Measurements from ENCODE around the gene POU2F3.
A peak's percentile ranks its signal among the peaks of the same experiment; 100 is the strongest.

POU2F3 gene

DNA sequence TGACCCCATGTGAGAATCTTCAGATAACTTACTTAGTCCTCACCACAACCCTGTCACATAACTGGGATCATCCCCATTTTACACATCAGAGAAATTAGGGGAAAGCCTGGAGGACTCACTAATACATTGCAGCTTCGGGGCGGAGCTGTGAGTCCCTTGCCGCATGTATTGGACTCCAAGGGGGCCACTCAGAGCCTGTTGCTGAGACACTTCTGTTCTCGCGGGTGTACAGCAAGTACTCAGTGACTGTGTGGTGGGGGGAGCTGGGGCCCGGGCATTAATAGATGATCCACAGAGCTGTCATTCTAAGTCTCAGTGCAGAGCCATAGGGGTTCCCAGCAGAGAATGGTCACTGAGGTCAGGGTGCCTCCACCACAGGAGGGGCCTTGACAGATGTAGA, 15.6 kb upstream of the POU2F3 start:
- DNase-seq (ENCODE audit: extremely low spot score, insufficient read length, low read depth), result no peak
- FAIRE-seq, result no peak

DNA sequence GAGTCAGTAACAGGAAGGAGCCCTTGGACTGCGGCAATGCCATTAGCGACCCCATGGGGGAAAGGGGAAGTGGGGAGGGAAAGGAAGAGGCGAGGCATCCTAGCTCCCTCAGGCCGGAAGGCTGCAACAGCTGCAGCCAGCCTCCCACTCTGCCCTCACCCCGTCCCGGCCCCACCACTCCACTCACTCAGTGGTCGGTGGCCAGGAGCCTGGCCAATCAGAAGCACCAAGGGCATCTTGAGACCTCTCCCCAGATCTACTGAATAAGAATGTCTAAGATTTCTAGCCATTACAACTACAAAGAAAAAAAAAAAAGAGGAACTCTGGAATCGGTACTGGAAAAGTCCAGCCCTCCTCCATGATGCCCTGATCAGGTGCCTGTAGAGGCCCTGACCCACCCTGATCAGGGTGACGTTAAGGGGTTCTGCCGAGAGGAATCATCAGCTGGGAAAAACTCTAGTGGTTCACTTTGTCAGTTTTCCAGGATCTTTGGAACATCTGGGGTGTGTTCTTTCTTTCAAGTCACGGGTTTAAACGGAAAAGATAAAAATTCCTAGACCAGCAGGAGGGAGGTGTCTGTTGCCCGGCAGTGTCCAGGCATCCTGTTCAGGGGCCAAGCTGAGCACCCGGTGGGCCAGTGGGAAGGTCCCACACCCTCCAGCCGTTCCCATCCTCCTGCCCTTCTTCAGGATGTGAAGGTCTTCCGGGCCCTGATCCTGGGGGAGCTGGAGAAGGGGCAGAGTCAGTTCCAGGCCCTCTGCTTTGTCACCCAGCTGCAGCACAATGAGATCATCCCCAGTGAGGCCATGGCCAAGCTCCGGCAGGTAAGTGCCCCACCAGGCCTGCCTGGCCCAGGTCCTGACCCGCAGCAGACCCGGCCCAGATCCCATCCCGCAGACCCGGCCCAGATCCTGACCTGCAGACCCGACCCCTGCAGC, 14.7 kb upstream of the POU2F3 start:
- DNase-seq (ENCODE audit: extremely low spot score, insufficient read length, low read depth) (no peak), FAIRE-seq (no peak)

DNA sequence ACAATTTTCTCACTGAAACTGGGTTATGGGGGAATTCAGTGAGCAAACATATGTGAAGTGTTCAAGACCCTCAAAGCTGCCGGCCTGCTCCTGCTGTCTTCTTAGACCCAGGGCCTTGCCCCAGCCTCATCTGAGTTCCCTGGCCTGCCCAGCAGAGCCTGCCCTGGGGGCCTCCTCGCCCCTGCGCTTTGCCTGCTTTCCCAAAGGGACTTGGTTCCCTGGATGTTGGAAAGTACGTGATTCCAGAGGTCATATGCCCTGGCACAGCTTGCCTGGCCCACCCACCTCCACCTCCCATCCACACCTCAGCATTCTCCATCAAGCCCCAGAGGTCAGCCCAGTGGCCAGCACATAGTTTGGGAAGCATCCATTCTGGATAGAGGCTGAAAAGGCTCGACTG, 13.7 kb upstream of the POU2F3 start:
- no peak for FAIRE-seq
- no peak for DNase-seq (ENCODE audit: extremely low spot score, insufficient read length, low read depth)

DNA sequence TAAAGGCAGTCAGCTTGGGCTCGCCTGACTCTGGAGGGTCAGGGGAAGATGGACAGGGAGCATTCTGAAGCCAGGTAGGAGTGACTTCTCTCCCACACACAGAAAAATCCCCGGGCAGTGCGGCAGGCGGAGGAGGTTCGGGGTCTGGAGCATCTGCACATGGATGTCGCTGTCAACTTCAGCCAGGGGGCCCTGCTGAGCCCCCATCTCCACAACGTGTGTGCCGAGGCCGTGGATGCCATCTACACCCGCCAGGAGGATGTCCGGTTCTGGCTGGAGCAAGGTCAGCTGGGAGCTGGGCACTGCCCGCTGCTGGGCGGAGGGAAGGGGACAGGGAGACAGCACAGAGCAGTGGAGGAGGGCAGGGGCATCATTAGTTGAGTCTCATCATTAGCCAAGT, 13.2 kb upstream of the POU2F3 start:
- FAIRE-seq (no peak), DNase-seq (ENCODE audit: extremely low spot score, insufficient read length, low read depth) (no peak)

DNA sequence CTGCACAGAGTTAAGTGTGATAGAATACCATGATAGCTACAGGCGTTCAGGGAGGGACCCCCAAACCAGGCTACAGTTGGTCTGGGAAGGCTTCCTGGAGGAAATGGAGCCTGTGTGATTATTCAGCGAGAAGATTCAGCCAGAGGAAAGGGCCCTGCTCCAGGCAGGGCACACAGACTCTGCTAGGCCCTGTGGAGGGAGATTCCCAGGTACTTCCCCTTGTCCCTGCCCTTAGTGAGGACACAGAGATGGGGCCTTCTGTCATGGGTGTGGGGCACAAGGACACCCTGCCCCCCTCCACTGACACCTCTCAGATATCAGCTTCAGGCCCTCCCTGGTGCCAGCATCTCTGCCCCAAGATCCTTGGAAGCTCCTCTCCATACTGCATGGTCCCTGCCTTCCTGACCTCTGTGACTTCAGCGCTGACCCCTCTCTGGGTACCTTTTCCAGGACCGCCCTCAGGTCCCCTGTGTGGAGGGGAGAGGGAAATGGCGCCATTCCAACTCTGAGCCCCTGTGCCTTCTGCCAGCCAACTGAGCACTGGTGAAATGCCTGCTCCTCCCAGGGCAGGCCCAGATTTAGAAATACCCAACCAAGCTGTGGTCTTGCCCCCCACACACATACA, 12.6 kb upstream of the POU2F3 start:
- DNase-seq (ENCODE audit: extremely low spot score, insufficient read length, low read depth) (no peak), FAIRE-seq (no peak)

DNA sequence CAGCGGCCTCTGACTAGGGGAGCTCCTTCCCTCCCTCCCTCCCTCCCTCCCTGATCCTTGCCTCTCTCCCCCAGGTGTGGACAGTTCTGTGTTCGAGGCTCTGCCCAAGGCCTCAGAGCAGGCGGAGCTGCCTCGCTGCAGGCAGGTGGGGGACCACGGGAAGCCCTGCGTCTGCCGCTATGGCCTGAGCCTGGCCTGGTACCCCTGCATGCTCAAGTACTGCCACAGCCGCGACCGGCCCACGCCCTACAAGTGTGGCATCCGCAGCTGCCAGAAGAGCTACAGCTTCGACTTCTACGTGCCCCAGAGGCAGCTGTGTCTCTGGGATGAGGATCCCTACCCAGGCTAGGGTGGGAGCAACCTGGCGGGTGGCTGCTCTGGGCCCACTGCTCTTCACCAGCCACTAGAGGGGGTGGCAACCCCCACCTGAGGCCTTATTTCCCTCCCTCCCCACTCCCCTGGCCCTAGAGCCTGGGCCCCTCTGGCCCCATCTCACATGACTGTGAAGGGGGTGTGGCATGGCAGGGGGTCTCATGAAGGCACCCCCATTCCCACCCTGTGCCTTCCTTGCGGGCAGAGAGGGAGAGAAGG, 11.1 kb upstream of the POU2F3 start:
- no peak for FAIRE-seq
- DNase-seq (ENCODE audit: extremely low spot score, insufficient read length, low read depth), result no peak

DNA sequence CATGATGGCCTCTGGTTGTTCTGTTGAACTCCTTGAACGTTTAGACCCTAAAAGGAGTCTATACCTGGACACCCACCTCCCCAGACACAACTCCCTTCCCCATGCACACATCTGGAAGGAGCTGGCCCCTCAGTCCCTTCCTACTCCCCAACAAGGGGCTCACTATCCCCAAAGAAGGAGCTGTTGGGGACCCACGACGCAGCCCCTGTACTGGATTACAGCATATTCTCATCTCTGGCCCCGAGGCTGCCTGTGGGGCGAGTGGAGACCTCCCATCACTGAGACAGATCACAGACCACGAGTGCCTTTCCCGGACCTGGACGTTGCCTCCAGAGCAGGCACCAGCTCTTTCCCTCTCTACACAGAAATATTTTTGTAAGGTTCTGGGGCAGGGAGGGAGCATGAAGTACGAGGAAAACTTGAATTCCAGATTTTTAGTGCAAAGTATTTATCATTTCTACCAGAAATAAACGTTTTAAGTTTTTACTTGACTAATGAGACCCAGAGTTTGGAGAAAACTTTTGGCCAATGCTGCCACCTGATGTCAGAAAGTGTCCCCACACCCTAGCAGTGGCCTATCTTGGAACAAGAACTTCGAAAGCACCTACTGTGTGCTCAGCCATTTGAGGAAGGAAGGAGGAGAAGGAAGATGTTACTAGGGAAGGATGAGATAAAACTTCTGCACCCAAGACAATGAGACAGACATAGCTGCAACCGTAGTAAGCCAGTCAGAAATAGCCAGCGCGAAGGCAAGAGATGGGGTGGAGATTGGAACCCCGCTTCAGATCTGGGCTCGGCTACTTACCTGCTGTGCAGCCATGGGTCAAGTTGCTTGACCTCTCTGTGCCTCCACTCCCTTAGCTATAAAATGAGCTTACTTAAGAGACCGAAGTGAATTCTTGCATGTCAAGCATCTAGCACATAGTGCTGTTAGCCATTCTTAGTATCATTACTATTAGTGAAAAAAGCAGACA, 10.2 kb upstream of the POU2F3 start:
- FAIRE-seq, result peak; percentile 21
- DNase-seq (ENCODE audit: extremely low spot score, insufficient read length, low read depth), result no peak

DNA sequence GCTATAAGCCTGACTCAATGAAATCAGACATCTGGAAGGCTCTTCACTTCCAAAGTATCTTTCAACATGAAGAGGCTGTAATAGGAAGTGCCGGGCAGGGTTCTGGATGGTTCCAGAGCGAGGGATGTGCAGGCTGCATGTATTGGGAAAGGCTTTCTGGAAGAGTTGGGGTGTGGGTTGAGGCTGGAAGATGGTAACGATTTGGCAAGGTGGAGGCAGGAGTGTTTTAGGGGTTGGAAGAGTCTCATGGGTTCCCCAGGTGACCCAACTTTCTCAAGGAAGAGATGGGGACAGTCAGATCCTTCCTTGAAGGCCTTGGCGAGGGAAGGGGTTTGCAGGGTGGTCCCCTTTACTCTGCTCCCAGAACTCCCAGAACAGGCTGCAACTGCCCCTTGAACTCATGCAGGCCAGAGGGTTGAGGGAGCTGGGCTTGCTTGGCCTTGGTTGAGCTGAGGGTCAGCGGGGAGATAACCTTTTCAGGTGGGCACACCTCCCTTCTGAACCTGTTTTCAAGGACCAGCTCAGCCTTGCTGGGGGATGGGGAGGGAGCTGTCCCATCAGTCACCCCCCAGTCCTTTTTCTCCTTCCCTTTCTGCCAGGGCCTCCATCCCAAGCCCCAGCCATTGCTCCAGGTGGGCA, 9.4 kb upstream of the POU2F3 start:
- FAIRE-seq, result no peak
- no peak for DNase-seq (ENCODE audit: extremely low spot score, insufficient read length, low read depth)

DNA sequence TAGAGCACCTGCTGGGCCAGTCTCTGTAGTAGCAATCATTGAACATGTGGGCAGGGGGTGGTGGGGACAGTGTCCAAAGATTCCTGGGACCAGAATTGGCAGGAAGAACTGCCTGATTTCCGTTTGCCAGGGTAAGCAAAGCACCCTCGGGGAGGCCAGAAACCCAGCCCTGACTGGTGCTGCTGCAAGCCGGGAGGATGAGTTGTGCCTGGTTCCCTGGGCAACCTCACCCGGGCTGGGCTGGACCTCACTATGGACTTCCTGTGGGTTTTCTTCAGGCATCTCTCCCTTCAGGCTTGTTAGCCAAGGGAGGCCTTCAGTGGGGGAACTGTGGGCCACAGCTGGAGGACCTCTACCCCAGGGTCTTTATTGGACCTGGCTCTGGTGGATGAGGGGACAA, 8.0 kb upstream of the POU2F3 start:
- DNase-seq (ENCODE audit: extremely low spot score, insufficient read length, low read depth) (no peak), FAIRE-seq (no peak)

DNA sequence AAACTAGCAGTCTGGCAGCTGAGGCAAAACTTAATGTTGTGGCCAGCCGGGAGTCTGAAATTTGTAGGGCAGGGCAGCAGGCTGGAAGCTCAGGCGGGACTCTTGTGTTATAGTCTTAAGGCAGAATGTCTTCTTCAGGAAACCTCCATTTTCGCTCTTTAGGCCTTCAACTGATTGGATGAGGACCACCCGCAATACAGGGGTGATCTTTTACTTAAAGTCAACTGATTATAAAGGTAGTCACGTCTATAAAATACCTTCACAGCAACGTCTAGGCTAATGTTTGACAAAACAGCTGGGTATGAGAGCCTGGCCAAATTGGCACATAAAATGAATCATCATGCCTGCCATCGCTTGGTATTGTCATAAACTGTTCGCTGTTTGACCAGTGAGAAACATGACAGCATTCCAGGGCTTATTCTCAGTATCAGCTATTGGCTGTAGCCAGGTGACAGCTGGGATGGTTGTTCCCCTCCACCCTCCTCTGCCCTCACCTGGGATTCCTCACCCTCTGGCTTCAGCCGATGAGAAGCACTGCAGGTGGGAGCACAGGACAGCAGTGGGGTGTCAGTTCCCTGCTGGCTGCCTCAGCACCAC, 6.6 kb upstream of the POU2F3 start:
- DNase-seq (ENCODE audit: extremely low spot score, insufficient read length, low read depth), result no peak
- FAIRE-seq, result no peak

DNA sequence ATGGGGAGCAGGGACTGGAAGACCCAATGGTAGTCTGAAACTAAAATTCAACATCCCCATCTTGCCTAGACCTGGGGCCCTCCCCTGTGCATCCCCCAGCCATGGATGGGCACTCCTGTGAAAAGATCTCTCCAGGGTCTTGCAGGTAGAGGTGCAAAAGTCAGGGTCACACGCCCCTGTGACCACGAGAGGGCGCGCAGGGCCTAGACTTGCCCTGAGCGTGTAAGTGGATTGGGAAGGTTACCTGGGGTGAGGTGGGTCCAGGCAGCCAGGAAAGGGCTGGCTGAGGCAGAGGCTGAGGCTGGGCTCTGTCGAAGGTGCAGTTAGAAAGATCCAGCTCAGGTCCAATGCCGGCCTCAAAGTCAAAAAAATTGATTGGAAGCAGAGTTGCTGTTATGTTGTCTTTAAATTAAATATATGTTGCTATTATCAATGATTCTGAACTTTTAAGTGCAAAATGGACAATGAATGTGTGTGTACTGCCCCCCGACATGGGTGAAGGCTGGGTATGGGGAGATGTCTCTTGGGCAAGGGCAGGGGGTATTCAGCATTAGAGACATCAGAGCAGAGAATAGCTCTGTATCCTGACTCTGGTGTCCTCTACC, 4.8 kb upstream of the POU2F3 start:
- FAIRE-seq (peak; percentile 73), DNase-seq (ENCODE audit: extremely low spot score, insufficient read length, low read depth) (peak; percentile 66)

DNA sequence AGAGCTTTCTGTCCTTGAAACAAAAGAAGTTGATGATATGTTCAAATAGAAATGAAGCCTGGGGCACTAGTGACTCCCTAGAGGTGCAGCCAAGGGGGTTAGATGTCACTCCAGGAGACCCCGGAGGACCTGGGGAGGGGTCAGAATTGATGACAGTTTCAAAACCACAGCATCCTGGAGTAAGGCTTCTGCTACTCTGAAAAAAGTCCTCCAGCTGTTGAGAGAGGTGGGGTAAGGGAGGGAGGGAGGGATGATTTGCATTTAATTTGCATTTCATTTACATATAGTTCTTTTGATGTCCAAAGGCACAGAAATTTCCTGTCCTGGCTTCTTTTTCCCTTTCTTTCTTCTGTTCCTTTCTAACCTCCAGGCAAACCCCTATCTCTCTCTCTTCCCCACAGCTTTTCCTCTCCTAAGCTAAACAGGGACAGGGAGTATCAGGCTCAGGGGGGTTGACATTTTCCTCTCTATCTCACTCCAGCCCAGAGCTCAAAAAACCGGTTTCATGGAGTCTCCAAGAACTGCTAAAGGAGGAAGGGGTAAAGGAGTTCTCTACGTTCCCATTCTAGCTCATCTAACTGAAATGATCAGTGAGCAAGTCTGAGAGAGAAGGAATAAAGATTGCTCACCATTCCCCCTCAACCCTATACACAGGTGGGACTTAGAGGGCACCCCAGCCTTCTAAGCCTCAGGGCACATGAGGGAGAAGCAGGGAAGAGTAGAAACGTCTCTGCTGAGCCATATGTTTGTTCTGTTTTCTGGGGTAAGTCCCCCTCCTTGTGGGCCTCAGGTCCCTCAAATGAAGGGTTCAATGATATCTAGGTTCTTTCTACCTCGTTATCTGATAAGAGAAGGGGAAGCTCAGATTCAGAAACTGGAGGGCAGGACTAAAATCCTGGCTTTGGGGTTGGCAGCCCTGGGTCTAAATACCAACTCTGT, 3.5 kb upstream of the POU2F3 start:
- no peak for DNase-seq (ENCODE audit: extremely low spot score, insufficient read length, low read depth)
- no peak for FAIRE-seq

DNA sequence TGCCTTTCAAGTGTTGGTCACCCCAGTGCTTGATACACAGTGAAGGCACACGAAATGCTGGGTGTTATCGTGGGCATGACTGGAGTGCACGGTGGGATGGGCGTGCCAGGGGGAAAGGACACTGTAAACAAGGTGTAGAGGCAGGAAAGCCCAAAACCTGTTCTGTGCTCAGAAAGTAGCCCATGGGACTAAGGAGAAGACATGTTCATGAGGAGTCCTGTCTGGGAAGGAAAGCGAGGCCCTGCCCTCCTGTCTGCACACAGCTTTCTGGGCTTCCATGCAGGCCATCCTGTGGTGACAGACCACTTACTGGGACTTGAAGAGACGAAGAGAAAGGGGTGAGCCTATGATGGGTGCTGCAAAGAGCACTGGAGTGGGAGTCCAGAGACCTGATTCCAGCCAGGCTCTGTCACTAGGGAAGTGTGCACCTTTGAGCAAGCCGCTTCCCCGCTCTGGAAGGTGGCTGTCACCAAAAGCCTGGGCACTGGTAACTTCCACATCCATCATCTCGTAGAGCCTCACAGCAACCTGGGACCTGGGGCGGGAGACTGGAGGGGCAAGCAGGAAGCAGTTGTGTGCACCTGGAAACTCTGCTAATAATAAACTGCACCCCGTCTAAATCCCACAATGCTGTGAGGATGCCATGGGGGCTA, 846 bp upstream of the POU2F3 start:
- FAIRE-seq, result no peak

DNA sequence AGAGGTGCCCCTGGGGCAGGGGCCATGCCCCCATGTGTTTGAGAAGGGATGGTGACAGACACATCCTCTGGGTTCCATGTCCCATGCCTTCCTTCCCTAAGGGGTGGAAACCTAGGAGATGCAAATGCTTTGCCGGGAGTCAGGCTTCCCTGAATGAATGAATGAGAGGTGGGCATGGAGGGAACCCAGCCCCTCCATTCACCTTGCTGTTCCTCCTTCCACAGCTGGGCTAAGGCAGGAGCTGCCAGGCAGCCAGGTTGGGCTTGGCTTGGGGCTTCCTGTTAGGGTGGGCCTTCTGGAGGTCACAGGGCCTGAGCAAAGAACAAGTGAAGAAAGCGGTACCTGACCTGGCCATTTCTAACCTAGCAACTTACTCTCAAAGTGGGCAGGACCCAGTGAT, 926 bp downstream of the POU2F3 start:
- DNase-seq (ENCODE audit: extremely low spot score, insufficient read length, low read depth), result no peak
- FAIRE-seq, result no peak

More for the DNA sequence above, 846 bp upstream of the POU2F3 start:
- DNase-seq (ENCODE audit: extremely low spot score, insufficient read length, low read depth), result no peak

DNA sequence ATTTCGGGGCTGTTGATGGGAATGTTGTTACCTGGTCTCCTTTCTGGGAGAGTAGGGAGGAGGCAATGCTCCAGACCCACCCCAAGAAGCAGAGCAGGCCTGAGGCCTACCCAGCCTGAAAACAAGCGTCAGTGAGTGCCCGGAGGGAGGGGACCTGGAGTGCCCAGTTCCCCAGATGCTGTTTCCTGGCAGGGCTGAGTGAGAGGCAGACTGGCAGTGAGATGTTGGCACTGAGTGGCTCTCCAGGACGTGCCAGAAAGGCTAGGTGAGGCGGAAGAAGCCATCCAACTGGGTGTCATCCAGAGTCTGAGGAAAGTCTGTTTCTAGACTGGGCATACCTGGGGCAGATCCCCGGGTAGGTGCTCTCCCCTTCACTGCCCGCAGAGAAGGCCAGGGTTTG, 1.3 kb downstream of the POU2F3 start:
- no peak for FAIRE-seq

DNA sequence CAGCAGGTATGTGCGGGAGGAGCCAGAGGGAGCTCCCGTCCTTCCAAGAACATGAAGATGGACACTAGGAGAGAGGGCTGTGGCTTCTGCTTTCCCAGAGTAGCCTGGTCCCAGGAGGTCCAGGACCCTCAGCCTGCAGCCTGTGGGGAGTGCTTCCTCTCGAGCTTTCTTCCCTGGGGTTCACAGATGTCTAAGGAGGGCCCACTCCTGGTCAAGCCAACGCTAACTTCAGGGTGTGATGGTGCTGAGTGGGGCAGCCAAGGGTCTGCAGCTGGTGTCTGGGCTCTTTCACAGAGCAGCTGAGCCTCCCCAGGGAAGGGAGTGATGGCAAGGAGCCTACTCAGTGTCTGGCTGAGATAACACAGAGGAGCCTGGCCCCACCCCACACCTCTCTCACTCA, 3.3 kb downstream of the POU2F3 start:
- no peak for DNase-seq (ENCODE audit: extremely low spot score, insufficient read length, low read depth)
- FAIRE-seq, result no peak

More for the DNA sequence above, 1.3 kb downstream of the POU2F3 start:
- no peak for DNase-seq (ENCODE audit: extremely low spot score, insufficient read length, low read depth)

Data from GM18507 (cell line).